GM18868 (cell line): ENCODE data around the gene TMEM101.
"Not testable (repeated sequence)": the region's sequence is repeated elsewhere in the genome, so short reads cannot be mapped to it uniquely, and the experiment has no call there.

ENCODE experiments used
- ATAC-seq: cut with Tn5 transposase; IDR thresholded peaks from one replicate; pipeline ENCODE4 v1.9.1; 2021; ENCODE audit warnings: mild to moderate bottlenecking, moderate library complexity; ENCODE audit not compliant: unreplicated experiment

The TMEM101 gene

GRCh38 chr17:43976963-43977837 lies 37.6 kb downstream of the TMEM101 start:
- no peak for ATAC-seq

- no peak for ATAC-seq
Measured at GRCh38 chr17:43975898-43976297, 38.9 kb downstream of the TMEM101 start.

DNA sequence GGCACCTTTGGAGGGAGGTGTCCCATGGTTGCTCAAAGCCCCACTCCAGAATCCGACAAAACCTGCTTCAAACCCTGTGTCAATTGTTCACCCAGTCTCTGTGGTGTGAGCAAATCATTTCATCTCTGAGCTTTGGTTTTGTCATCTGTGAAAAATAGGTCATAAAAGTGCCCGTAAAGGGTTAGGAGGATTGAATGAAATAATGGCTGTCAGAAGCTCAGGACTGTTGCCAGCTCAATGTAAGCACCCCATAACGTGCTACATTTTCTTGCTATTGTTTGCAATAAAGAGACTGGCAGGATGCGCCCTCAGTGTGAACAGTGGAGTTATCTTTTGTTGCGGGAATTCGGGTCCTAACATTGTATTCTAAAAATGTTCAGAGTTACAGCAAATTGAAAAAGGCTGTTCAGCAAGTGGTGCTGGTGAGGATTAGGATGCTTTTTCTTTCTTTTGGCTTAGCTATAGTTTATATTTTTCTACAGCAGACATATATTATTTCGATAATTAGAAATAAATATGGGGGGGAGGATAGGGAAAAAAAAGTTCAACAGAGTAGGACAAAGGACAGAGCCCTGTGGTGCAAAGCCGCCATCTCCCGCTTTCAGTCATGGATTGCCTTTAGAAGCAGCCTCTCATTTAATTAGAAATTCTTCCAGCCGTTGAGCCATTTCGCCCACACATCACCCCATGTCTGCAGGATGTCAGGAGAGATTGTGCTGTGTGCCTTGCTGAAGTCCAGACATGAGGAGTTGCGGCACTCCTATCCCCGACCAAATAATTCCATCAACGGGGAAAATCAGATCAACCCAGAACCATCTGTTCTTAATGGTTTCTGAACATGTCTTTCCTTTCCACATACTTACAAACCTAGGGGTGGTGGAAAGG lies 40.1 kb downstream of the TMEM101 start:
- ATAC-seq: no peak

DNA sequence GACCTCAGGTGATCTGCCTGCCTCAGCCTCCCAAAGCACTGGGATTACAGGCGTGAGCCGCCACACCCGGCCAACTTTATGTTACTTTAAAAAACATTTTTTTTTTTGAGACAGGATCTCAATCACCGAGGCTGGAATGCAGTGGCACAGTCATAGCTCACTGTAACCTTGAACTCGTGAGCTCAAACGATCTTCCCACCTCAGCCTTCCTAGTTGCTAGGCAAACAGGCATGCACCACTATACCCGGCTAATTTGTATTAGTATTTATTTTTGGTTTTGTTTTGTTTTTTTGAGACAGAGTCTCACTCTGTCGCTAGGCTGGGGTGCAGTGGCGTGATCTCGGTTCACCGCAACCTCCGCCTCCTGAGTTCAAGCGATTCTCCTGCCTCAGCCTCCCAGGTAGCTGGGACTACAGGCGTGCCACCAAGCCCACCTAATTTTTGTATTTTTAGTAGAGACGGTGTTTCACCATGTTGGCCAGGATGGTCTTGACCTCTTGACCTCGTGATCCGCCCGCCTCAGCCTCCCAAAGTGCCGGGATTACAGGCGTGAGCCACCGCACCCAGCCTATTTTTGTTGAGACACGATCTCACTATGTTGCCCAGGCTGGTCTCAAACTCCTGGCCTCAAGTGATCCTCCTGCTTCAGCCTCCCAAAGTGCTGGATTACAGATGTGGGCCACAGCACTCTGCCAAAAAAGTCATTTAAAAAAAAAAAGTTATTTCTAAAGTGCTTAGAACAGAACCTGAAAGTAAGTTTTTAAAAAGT lies 42.1 kb downstream of the TMEM101 start:
- ATAC-seq: not testable (repeated sequence)

DNA sequence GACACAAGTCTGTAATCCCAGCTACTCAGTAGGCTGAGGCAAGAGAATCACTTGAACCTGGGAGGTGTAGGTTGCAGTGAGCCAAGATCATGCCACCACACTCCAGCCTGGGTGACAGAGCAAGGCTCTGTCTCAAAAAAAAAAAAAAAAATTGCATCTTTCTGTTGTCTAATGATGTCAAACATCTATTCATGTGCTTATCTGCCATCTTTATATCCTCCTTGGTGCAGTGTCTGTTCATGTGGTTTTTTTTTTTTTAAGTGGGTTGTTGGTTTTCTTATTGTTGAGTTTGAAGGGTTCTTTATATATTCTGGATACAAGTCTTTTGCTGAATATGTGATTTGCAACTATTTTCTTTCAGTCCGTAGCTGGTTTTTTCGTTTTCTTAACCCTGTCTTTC lies 43.3 kb downstream of the TMEM101 start:
- not testable (repeated sequence) for ATAC-seq

- ATAC-seq: no peak
Measured at GRCh38 chr17:43970366-43970765, 44.4 kb downstream of the TMEM101 start.

DNA sequence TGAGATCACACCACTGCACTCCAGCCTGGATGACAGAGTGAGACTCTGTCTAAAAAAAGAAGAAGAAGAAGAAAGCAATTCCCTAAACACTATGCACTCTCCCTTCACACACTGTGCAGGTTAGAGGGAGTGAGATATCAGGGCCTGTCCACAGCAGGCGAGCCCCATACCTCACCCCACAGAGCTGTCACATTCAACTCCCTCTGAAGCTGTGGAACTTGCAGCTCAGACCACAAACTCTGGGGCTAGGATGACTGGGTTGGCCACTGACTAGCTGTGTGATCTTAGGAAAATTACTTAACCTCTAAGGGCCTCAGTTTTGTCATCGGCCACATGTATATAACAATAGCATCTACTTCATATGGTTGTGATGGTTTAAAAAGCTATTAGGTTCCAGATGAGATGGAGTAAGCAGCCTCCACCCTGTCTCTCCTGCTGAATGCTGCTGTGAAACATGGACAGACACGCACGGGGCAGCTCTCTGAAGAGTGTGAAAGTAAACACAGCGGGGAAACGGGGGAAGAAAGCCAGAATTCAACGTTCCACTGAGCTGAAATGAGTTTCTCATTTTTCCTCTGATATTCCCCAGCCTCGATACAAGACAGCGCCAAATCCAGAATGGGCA lies 47.4 kb downstream of the TMEM101 start:
- ATAC-seq: no peak

DNA sequence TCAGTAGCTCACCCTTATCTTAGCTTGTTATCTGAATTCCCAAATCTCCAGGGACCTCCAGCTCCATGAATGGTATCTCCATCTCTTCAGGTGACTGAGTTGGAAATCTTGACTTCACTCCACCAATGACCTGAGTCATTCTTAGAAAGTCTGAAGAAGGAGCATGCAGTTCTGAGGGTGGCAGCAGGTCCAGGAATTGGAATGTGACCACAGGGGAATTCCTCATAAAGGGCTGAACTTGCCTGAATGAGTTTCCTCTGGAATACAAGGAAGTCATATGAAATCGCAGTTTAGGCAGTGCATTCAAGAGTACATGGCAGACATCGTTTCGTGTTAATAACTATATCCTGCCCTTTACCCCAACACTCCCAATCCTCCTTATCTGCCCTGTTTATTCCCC lies 48.5 kb downstream of the TMEM101 start:
- no peak for ATAC-seq

- ATAC-seq: no peak
Measured at GRCh38 chr17:43962479-43962878, 52.3 kb downstream of the TMEM101 start.

DNA sequence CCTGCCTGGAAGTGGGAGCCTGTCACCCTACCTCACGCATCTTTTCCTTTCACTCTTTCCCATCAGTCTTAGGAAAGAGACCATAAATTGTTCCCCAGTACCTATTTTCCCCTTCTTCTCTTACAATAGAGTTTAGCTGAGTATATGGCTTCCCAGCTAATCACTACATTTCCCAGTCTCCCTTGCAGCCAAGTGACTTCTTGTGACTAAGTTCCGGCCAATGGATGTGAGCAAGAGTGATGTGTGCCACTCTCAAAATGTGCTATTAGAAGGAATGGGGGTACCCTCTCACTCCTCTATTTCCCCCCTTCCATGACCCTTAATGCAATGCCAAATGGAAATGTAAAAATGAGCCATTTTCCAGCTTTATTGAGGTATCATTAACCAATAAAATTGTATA lies 52.8 kb downstream of the TMEM101 start:
- no peak for ATAC-seq

DNA sequence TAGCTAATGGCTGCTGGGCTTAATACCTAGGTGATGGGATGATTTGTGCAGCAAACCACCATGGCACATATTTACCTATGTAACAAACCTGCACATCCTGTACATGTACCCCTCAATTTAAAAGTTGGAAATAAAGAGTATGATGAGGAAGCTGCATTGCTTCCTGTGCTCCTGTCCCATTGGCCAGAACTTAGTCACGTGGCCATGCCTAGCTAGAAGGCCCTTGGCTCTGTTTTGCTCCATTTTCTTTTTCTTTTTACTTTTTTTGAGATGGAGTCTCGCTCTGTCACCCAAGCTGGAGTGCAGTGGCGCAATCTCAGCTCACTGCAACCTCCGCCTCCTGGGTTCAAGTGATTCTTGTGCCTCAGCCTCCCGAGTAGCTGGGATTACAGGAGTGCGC lies 53.5 kb downstream of the TMEM101 start:
- ATAC-seq: not testable (repeated sequence)
